ENCODE results near the gene ENTHD1.

- TF ChIP-seq POLR2AphosphoS5 (IDR thresholded peaks at IDR 0.05; ENCODE audit: borderline replicate concordance, low read depth, low read length) (no peak), EZH2 (IDR thresholded peaks at IDR 0.05) (no peak), FOXP2 (optimal IDR thresholded peaks at IDR 0.05; ENCODE audit: control extremely low read depth, extremely low read length, insufficient read depth) (no peak)
These were observed 45.0 kb upstream of the ENTHD1 start for GRCh38 chr22:39938509-39939111.
